Neural progenitor cell (in vitro differentiated cells): ENCODE data around the gene CELF4. TPM values are rescaled to one million over a fixed set of nuclear protein-coding genes. Genes with fewer than 3 reads are reported as not detected.

ENCODE experiments used
- DNase-seq: peaks from one replicate; pipeline ENCODE4 v3.0.0-alpha.2; 2016; ENCODE audit warnings: low spot score
- H2AFZ ChIP-seq: fragments of 200-600 bp; sonication (generic); replicated peaks from 2 replicates; pipeline ENCODE4 v1.6.1; 2016; ENCODE audit warnings: antibody characterized with exemption
- H3F3A ChIP-seq: fragments of 200-600 bp; sonication (generic); 2 replicates; pipeline ENCODE4 v1.6.1; 2016; ENCODE audit warnings: antibody characterized with exemption, low read depth
- H3K27ac ChIP-seq: fragments of 200-600 bp; sonication (generic); 2 replicates; pipeline ENCODE4 v1.5.1; 2016; ENCODE audit warnings: mild to moderate bottlenecking
- H3K27me3 ChIP-seq: fragments of 200-600 bp; sonication (generic); 2 replicates; pipeline ENCODE4 v1.6.1; 2016; ENCODE audit warnings: mild to moderate bottlenecking, moderate library complexity
- H3K36me3 ChIP-seq: fragments of 200-600 bp; sonication (generic); 2 replicates; pipeline ENCODE4 v1.5.1; 2016
- H3K4me1 ChIP-seq: fragments of 200-600 bp; sonication (generic); 2 replicates; pipeline ENCODE4 v1.6.1; 2016; ENCODE audit warnings: mixed run types
- H3K4me2 ChIP-seq: fragments of 200-600 bp; sonication (generic); 2 replicates; pipeline ENCODE4 v1.6.1; 2016
- H3K4me3 ChIP-seq: fragments of 200-600 bp; sonication (generic); 2 replicates; pipeline ENCODE4 v1.5.1; 2016
- H3K79me2 ChIP-seq: fragments of 200-600 bp; sonication (generic); 2 replicates; pipeline ENCODE4 v1.6.1; 2016; ENCODE audit warnings: low read depth
- H3K9ac ChIP-seq: fragments of 200-600 bp; sonication (generic); 2 replicates; pipeline ENCODE4 v1.6.1; 2016
- H3K9me3 ChIP-seq: fragments of 200-600 bp; sonication (generic); 2 replicates; pipeline ENCODE4 v1.5.1; 2016; ENCODE audit warnings: low read depth
- H4K20me1 ChIP-seq: fragments of 200-600 bp; sonication (generic); 2 replicates; pipeline ENCODE4 v1.6.1; 2016; ENCODE audit warnings: low read depth
- H3K27ac Mint-ChIP-seq: 3 replicates; pipeline ENCODE4 v1.8.0; 2021; ENCODE audit warnings: mixed read lengths
- H3K27me3 Mint-ChIP-seq: 2 replicates; pipeline ENCODE4 v1.8.0; 2022; ENCODE audit warnings: low read depth, mild to moderate bottlenecking, inconsistent platforms, moderate library complexity, mixed read lengths; ENCODE audit not compliant: insufficient read depth
- H3K36me3 Mint-ChIP-seq: 3 replicates; pipeline ENCODE4 v1.8.0; 2021; ENCODE audit warnings: mixed read lengths
- H3K4me1 Mint-ChIP-seq: 3 replicates; pipeline ENCODE4 v1.8.0; 2021; ENCODE audit warnings: mixed read lengths
- H3K4me3 Mint-ChIP-seq: 3 replicates; pipeline ENCODE4 v1.8.0; 2021; ENCODE audit warnings: mild to moderate bottlenecking, moderate library complexity, mixed read lengths
- H3K9me3 Mint-ChIP-seq: 3 replicates; pipeline ENCODE4 v1.8.0; 2020; ENCODE audit warnings: mixed read lengths
- EZH2 ChIP-seq: fragments of 200-600 bp; sonication (generic); IDR thresholded peaks from 2 replicates; pipeline ENCODE4 v1.6.1; 2017; ENCODE audit warnings: antibody characterized with exemption, mild to moderate bottlenecking, moderate library complexity
- EZH2phosphoT487 ChIP-seq: fragments of 200-600 bp; sonication (generic); IDR thresholded peaks from 2 replicates; pipeline ENCODE4 v1.6.1; 2017; ENCODE audit warnings: antibody characterized with exemption
- total RNA-seq: library from RNA; depleted of rRNA; stranded (reverse); fragments of >200 nt; gene quantifications from 2 replicates; pipeline ENCODE4 v1.2.3, GENCODE V29; 2015; ENCODE audit warnings: low replicate concordance
- TF ChIP-seq, protein P1 (sequence below): fragments of 200-600 bp; sonication (generic); IDR thresholded peaks from 2 replicates; pipeline ENCODE4 v1.5.1; 2017; ENCODE audit warnings: antibody characterized with exemption, mild to moderate bottlenecking

The CELF4 gene
- total RNA-seq, 1 donor from 2014 or later, result 1.8 TPM

DNA sequence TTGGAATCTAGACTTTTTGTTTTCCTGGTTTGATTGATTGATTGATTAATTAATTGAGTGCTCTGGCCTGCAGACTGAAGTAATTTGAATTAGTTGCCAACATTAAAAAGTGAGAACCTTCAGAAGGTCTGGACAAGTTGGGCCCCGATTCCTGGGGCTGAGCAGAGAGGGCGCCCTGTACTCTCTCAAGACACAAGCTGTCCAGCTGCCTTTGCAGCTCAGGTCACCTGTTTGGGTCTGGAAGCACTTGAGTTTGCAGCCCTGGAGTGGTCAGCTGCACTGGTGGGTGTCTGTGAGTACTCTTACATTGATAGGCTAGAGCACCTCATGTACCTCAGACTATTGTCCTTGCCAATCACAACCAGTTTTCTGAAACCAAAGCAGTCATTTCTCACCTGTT lies 22.7 kb upstream of the CELF4 start:
- no peaks in the 10 kb centered on the region for H3K4me1 Mint-ChIP-seq
- no peak overlapping the region for H3K27ac Mint-ChIP-seq
- no peak for TF ChIP-seq EZH2phosphoT487
- TF ChIP-seq, protein P1, sequence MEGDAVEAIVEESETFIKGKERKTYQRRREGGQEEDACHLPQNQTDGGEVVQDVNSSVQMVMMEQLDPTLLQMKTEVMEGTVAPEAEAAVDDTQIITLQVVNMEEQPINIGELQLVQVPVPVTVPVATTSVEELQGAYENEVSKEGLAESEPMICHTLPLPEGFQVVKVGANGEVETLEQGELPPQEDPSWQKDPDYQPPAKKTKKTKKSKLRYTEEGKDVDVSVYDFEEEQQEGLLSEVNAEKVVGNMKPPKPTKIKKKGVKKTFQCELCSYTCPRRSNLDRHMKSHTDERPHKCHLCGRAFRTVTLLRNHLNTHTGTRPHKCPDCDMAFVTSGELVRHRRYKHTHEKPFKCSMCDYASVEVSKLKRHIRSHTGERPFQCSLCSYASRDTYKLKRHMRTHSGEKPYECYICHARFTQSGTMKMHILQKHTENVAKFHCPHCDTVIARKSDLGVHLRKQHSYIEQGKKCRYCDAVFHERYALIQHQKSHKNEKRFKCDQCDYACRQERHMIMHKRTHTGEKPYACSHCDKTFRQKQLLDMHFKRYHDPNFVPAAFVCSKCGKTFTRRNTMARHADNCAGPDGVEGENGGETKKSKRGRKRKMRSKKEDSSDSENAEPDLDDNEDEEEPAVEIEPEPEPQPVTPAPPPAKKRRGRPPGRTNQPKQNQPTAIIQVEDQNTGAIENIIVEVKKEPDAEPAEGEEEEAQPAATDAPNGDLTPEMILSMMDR, result peak; percentile 21
- TF ChIP-seq EZH2, result no peak
- no peak overlapping the region for H3K9ac ChIP-seq
- H3K27me3 ChIP-seq, result no peaks in the 10 kb centered on the region
- H3K4me2 ChIP-seq, result no peak overlapping the region
- no peaks in the 10 kb centered on the region for H4K20me1 ChIP-seq
- no peak overlapping the region for H3K4me3 ChIP-seq
- no peaks in the 10 kb centered on the region for H3F3A ChIP-seq
- H3K36me3 Mint-ChIP-seq, result no peaks in the 10 kb centered on the region
- no peaks in the 10 kb centered on the region for H3K9me3 Mint-ChIP-seq
- no peak overlapping the region for H3K27ac ChIP-seq
- no peak overlapping the region for H2AFZ ChIP-seq
- DNase-seq, result no peak
- H3K36me3 ChIP-seq, result no peaks in the 10 kb centered on the region
- H3K9me3 ChIP-seq, result no peaks in the 10 kb centered on the region
- H3K4me3 Mint-ChIP-seq, result no peak overlapping the region
- peaks cover 14% of the 10 kb centered on the region for H3K4me1 ChIP-seq
- H3K79me2 ChIP-seq, result no peaks in the 10 kb centered on the region
- peaks cover 7% of the 10 kb centered on the region for H3K27me3 Mint-ChIP-seq

DNA sequence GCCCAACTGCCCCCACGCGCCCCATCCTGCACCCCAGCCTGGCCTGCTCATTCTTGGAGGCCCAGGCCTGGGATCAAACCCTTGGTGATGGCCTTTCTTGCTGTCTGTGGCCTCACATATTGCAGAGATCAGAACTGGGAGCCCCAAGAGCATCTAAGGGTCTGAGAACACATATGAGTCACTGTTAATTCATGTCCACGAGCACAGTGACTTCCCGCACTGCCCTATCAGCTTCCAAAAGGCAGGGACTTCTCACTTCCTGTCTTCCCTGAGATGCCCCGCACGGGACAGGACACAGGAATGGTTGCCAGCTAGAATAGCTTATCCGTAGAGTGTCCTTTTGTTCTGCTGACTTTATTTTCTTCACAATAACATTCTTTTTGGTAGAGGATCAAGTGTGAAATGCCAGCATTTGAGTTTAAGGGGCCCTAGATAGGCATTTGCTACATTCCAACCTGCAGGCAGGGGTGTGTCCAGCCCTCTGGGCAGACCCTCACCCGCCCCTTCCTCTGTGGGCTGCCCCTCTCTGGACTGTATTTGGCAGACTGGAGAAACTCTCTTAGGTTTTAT lies 21.1 kb upstream of the CELF4 start:
- no peaks in the 10 kb centered on the region for H3K36me3 ChIP-seq
- DNase-seq, result peak; percentile 31
- no peak overlapping the region for H2AFZ ChIP-seq
- H3K9ac ChIP-seq, result no peak overlapping the region
- Mint-ChIP-seq H3K36me3 (no peaks in the 10 kb centered on the region), H3K27me3 (peaks cover 9% of the 10 kb centered on the region), H3K27ac (no peak overlapping the region), H3K4me3 (no peak overlapping the region), H3K4me1 (no peaks in the 10 kb centered on the region), H3K9me3 (no peaks in the 10 kb centered on the region)
- no peaks in the 10 kb centered on the region for H3K79me2 ChIP-seq
- H3F3A ChIP-seq, result no peaks in the 10 kb centered on the region
- no peaks in the 10 kb centered on the region for H4K20me1 ChIP-seq
- no peak overlapping the region for H3K27ac ChIP-seq
- H3K4me1 ChIP-seq, result peaks cover 14% of the 10 kb centered on the region
- no peak overlapping the region for H3K4me3 ChIP-seq
- H3K9me3 ChIP-seq, result no peaks in the 10 kb centered on the region
- H3K4me2 ChIP-seq, result no peak overlapping the region
- TF ChIP-seq, protein P1, result no peak
- TF ChIP-seq EZH2phosphoT487 (no peak), EZH2 (no peak)
- H3K27me3 ChIP-seq, result no peaks in the 10 kb centered on the region

DNA sequence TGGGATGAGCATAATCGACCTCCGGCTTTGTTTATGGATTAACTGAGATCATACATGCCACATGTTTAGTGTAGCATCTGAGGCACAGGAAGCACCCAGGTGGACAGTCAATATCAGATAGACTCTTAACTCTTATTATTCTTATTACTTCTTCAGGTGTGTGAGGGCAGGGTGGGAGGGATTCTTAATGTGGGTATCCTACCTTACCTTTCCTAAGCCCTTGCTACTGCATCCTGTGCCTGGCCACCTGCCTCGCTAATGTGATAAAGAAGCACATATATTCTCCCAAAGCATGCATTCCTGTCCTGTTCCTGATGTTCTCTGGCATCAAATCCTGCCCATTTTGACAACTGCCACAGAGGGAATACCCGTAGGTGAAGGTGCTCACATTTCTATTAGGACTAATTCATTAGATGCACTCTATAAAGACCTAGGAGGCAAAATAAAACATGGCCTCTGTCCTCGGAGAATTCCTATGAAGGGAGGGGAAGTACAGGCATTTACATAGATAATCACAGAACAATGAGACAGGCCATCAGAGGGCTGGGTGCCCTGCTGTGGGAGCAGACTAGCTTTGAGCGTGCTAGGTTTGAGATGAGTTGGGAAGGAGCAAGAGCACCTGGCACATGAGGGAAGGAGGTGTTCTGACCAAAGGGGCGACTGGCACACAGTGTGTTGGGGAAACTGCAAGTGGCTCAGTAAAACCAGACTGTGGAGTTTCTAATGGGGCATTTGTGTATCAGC lies 19.5 kb upstream of the CELF4 start:
- H3K27ac Mint-ChIP-seq, result no peak overlapping the region

More for the DNA sequence above, 19.5 kb upstream of the CELF4 start:
- no peaks in the 10 kb centered on the region for H3K9me3 ChIP-seq
- Mint-ChIP-seq H3K27me3 (peaks cover 9% of the 10 kb centered on the region), H3K4me1 (no peaks in the 10 kb centered on the region), H3K4me3 (no peak overlapping the region), H3K36me3 (no peaks in the 10 kb centered on the region), H3K9me3 (no peaks in the 10 kb centered on the region)
- H2AFZ ChIP-seq, result no peak overlapping the region
- H3K4me3 ChIP-seq, result no peak overlapping the region
- H3K4me2 ChIP-seq, result peak overlapping the region; percentile 35
- no peak overlapping the region for H3K27ac ChIP-seq
- no peaks in the 10 kb centered on the region for H4K20me1 ChIP-seq
- H3K4me1 ChIP-seq, result peaks cover 14% of the 10 kb centered on the region
- TF ChIP-seq, protein P1, result no peak
- TF ChIP-seq EZH2, result no peak
- no peak for TF ChIP-seq EZH2phosphoT487
- H3K36me3 ChIP-seq, result no peaks in the 10 kb centered on the region
- DNase-seq, result peak; percentile 51
- H3K9ac ChIP-seq, result no peak overlapping the region
- H3K79me2 ChIP-seq, result no peaks in the 10 kb centered on the region
- no peaks in the 10 kb centered on the region for H3F3A ChIP-seq
- H3K27me3 ChIP-seq, result no peaks in the 10 kb centered on the region
